HG03095 (cell line): ENCODE results near the gene ZBTB40.

ENCODE experiments used
- ATAC-seq: cut with Tn5 transposase; IDR thresholded peaks from one replicate; pipeline ENCODE4 v1.9.1; 2021; ENCODE audit warnings: moderate library complexity; ENCODE audit not compliant: unreplicated experiment

The ZBTB40 gene

GRCh38 chr1:22578732-22579361, 127.2 kb downstream of the ZBTB40 start:
- no peak for ATAC-seq

DNA sequence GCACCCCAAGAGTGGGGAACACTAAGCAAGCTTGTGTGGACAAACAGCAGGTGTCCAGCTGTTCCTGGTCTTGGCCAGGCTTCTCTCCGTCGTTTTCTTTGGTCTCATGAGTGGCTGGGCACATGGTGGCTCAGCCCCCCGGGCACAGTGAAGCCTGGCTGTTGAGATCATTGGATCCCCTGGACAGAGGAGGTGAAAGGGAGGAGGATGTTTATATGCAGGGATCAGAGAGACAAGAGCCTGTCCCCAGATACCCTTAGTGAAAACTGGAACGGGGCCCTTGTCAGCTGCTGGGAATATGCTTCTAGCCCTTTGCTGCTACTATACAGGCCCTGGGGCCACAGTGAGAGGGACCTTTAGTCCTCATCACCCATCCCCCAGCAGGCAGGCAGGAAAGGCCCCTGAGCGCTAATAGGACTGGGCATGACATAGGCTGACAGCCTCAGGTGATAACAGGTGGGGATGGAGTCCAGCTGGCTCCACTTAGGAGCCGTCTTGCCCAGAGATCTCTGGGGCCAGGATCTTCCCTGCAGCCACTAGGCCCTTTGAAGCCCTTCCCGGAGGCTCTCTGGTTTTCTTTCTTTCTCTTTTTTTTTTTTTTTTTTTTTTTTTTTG, 128.0 kb downstream of the ZBTB40 start:
- no peak for ATAC-seq
